DMS79 (cell line): Measurements from ENCODE around the gene NXT1.

Source experiments
- DNase-seq: peaks from one replicate; lab custom pipeline; 2025; lab: John Stamatoyannopoulos, UW

The NXT1 gene

DNA sequence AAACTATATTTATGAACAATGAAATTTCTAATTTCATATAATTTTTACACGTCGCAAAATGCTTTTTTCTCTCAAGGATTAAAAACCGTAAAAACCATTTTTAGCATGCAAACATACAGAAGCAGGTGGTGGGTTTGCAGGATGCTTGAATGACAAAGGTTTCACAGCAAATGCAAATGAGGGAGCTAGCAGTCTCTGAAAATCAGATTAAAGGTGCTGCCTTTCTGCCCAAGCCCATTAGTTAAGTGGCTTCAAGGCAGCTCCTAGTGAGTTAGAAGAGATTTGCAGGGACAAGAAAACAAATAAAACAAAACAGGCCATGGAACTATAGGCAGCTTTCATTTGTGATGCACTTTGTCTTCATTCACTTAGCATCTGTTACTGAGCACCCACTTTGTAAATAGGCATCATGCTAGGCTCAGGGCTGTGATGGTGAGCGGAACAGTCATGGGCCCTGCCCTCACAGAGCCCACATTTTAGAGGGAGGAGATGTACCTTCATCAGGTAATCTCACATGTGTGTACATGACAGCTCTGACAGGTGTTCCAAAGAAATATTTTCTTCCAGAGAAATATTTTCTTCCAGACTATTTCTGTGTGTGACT, 41.2 kb downstream of the NXT1 start:
- DNase-seq = no peak

DNA sequence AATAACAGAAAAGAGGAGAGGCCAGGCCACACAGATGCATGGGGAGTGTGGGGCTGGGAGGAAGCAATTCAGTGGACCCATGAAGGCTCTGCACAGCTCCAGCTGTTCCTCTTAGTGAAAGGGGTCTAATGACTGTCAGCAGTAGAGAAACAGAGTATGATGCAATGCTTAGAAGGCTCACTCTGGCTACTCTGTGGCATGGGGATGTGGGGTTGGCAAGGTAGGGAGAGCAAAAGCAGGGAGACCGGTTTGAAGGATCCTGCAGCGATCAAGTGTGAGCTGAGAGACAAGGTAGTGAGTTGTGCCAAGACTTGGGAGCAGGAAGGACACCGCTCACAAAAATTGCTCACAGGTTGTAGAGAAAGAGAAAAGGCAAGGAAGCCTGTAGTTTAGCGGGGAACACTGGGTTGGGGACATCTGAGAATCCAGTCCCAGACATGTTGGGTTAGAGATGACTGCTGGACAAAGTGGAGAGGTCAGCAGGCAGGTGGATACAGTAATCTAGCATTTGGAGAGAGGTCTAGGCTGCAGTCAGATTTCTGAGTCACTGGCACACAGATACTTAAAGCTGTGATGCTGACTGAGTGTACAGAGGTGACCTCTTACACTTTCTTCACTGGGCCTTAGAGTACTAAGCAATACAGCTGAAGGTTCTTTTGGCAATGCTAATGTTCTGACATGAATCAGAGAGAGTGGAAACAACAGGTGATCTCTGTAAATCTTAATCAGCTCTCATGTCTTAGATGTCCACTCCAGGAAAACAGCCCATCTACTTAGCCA, 43.6 kb downstream of the NXT1 start:
- no peak for DNase-seq

DNA sequence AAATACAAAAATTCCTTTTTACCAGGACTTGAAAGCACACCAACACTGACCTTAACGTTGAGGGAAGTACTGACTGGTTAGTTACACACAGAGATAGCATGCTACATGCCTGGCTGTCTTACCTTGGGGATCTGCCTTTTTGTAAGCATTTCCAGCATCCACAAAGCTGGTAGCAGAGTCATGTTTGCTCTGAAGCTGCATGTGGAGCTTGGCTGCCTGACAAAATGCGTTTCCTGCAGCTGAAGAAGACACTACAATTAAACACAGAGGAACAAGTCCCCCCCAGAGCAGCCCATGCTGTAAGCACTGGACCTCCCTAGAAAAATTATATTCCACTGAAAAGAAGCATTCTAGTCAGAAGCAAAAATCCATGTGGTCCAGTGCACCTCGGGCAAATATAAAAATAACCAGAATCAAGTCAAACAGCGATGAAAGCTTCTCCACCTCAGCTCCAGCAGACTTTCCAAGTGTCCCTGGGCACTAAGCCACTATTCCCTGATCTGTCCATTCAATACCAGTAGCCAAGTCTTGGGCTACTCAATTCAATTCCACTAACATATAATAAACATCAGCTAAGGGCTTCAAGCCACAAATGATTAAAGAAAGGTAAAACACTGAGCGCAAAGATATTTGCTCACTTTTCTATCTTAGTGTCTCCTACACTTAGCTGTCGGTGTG, 46.5 kb downstream of the NXT1 start:
- DNase-seq = no peak

DNA sequence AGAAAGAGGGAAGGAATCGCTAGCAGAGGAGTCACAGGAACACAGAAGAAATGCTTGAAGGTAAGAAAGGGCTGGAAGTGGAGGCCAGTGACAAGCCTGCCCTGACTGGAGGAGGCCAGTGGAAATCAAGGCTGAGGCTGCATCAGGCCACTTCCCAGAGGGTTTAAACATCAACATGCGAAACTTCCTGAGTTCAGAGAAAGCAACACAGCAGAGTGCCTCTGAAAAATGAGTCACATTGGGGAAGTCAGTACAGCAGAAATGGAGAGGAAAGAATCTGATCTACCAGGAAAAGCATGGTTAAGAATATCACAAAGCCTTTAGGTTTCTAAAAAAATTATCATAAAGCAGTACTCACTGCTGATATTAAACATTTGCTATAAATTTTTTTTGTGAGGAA, 47.4 kb downstream of the NXT1 start:
- DNase-seq = no peak

DNA sequence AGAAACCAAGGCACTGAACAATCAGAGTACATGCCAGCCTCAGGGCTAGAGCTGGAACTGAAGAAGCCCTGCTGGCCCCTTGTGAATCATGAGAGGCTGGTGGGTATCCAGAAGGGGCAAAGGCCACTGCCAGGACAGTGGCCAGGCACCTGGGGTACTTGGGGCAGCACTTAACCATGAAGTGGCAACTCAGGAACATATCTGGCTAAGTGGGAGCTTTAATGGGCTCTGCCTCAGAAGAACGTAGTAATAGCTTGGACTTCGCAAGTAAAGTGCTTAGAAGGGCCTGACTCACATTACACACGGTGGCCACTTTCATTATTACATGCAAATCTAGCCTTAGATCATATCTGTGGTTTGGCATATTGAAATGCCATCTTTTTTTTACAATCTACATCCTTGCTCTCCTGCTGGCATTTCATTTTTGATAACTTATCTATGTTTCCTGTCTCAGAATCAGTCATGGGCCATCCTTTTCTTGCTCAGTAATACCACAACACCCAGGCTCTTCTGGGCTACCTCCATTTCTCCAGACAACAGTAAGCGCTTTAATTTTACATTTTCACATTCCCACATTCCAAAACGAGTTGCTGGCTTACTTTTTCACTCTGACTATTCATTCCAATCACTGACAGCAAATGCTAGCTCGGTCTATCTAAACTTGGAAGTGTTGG, 49.1 kb downstream of the NXT1 start:
- peak; percentile 29 for DNase-seq

DNA sequence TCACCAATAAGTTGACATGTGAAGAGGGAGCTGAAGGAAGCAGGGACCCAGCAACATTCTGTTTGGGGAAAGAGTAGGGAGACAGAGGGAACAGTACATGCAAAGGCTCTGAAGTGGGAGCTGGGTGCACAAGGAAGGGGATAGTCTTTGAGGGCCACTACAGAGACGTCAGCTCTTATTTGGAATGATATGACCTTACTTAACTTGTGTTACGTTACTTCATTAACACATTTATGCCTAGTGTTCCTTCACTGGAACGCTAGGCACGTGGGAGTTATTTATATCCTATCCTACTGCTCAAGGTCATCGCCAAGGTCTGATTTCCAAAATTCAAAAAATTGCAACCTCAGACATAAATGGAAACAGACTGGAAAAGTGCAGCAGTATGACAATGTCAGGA, 50.5 kb downstream of the NXT1 start:
- no peak for DNase-seq

DNA sequence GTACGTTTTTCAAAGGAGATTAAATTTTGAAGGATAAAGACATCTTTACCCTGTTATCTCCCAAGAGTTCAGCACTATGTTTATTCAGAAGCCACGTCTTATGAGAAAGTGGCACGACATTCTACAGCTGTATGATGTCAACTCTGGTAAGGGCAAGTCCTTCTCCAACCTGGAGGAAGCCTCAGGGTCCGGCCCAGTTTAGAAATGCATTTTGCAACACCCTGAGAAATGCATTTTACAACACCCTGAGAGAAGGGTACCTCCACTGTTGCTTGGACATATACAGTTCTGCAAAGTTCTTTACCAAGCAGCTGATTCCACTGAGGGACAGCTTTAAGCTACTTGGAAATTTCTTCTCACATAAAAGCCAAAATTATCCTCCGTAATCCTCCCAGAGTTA, 53.2 kb downstream of the NXT1 start:
- no peak for DNase-seq

DNA sequence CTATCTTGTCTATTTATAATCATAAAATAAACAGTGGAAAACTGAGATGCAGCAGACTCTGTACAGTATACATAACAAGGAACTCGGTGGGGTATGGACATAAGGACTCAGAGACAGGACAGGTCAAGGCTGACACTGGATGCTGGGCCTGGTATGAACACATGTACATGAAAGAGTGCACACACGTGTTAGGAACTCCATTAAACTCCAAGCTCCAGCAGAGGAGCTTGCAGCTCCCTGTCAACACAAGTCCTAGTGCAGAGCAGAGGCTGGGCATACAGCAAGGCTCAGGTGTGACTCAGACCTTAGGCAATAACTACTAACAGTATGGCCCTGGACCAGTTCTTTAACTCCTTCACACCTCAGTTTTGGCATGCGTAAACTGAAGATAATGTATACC, 53.6 kb downstream of the NXT1 start:
- no peak for DNase-seq
